ENCODE results near the gene APBB1. TPM values are rescaled to one million over a fixed set of nuclear protein-coding genes. Genes with fewer than 3 reads are reported as not detected.
"Not testable (repeated sequence)": the region's sequence is repeated elsewhere in the genome, so short reads cannot be mapped to it uniquely, and the experiment has no call there.

The APBB1 gene
- total RNA-seq, 2 donors from 2014 or later = 79.8 to 80.9 TPM

GRCh38 chr11:6395470-6396060 is 23.3 kb downstream of the APBB1 start:
- peaks cover 35% of the 10 kb centered on the region for H3K36me3 ChIP-seq
- H3K9me3 ChIP-seq = no peaks in the 10 kb centered on the region
- no peak for TF ChIP-seq CTCF (IDR thresholded peaks at IDR 0.05)
- DNase-seq (ENCODE audit: low spot score) = no peak
- no peak overlapping the region for H3K27ac ChIP-seq
- no peaks in the 10 kb centered on the region for H3K27me3 ChIP-seq
- H3K4me3 ChIP-seq = no peak overlapping the region
- peaks cover 0 to 13% of the 10 kb centered on the region in 2 donors for H3K4me1 ChIP-seq

- Histone ChIP-seq H3K4me1 (peaks cover 0 to 20% of the 10 kb centered on the region in 2 donors), H3K9me3 (no peaks in the 10 kb centered on the region), H3K36me3 (peaks cover 31% of the 10 kb centered on the region), H3K27ac (no peak overlapping the region), H3K27me3 (no peaks in the 10 kb centered on the region), H3K4me3 (no peak overlapping the region)
- TF ChIP-seq CTCF (IDR thresholded peaks at IDR 0.05) = no peak
- DNase-seq (ENCODE audit: low spot score) = no peak
These were observed 24.8 kb downstream of the APBB1 start for GRCh38 chr11:6393989-6394670.

- H3K36me3 ChIP-seq = peaks cover 31% of the 10 kb centered on the region
- not testable (repeated sequence) for H3K27ac ChIP-seq; H3K9me3 ChIP-seq; H3K27me3 ChIP-seq; H3K4me3 ChIP-seq; DNase-seq (ENCODE audit: low spot score)
- peaks cover 0 to 22% of the 10 kb centered on the region in 2 donors for H3K4me1 ChIP-seq
These were observed 26.6 kb downstream of the APBB1 start for GRCh38 chr11:6392251-6392650.

- peaks cover 31% of the 10 kb centered on the region for H3K36me3 ChIP-seq
- no peaks in the 10 kb centered on the region for H3K27me3 ChIP-seq
- TF ChIP-seq CTCF (IDR thresholded peaks at IDR 0.05) = no peak
- H3K27ac ChIP-seq = no peak overlapping the region
- peaks cover 0 to 22% of the 10 kb centered on the region in 2 donors for H3K4me1 ChIP-seq
- DNase-seq (ENCODE audit: low spot score) = no peak
- H3K4me3 ChIP-seq = peak overlapping the region in 1 of 2 donors; percentile 86
- H3K9me3 ChIP-seq = no peaks in the 10 kb centered on the region
These were observed 27.3 kb downstream of the APBB1 start for GRCh38 chr11:6391537-6392134.

GRCh38 chr11:6390718-6391469 is 28.0 kb downstream of the APBB1 start:
- Histone ChIP-seq H3K36me3 (peaks cover 30% of the 10 kb centered on the region), H3K27me3 (no peaks in the 10 kb centered on the region), H3K4me3 (peak overlapping the region; percentile 86 to 92), H3K27ac (peak overlapping the region; percentile 92 to 94), H3K4me1 (peaks cover 0 to 22% of the 10 kb centered on the region in 2 donors), H3K9me3 (no peaks in the 10 kb centered on the region)
- DNase-seq (ENCODE audit: low spot score) = no peak
- TF ChIP-seq CTCF (IDR thresholded peaks at IDR 0.05) = no peak

Measured in right atrium auricular region (tissue), 2 donors.